Hepatocyte (in vitro differentiated cells): ENCODE data around the gene GLT6D1. TPM values are rescaled to one million over a fixed set of nuclear protein-coding genes. Genes with fewer than 3 reads are reported as not detected.

Experiments used
- DNase-seq: peaks from one replicate; pipeline ENCODE4 v3.0.0-alpha.2; 2016; ENCODE audit warnings: low spot score
- H2AFZ ChIP-seq: fragments of 200-600 bp; sonication (generic); 2 replicates; pipeline ENCODE4 v1.6.0; 2016; ENCODE audit warnings: antibody characterized with exemption, mild to moderate bottlenecking
- H3K27ac ChIP-seq: fragments of 200-600 bp; sonication (generic); 2 replicates; pipeline ENCODE4 v1.5.1; 2016; ENCODE audit warnings: mild to moderate bottlenecking
- H3K27me3 ChIP-seq: fragments of 200-600 bp; sonication (generic); 2 replicates; pipeline ENCODE4 v1.6.1; 2016
- H3K36me3 ChIP-seq: fragments of 200-600 bp; sonication (generic); replicated peaks from 2 replicates; pipeline ENCODE4 v1.5.1; 2016; ENCODE audit warnings: low read depth; ENCODE audit not compliant: insufficient read depth
- H3K4me1 ChIP-seq: fragments of 200-600 bp; sonication (generic); 2 replicates; pipeline ENCODE4 v1.5.1; 2016; ENCODE audit warnings: mild to moderate bottlenecking, moderate library complexity; ENCODE audit not compliant: insufficient read depth
- H3K4me2 ChIP-seq: fragments of 200-600 bp; sonication (generic); 2 replicates; pipeline ENCODE4 v1.6.0; 2016
- H3K4me3 ChIP-seq: fragments of 200-600 bp; sonication (generic); 2 replicates; pipeline ENCODE4 v1.5.1; 2016; ENCODE audit warnings: mild to moderate bottlenecking
- H3K79me2 ChIP-seq: fragments of 200-600 bp; sonication (generic); 2 replicates; pipeline ENCODE4 v1.6.0; 2017; ENCODE audit warnings: mild to moderate bottlenecking
- H3K9me2 ChIP-seq: fragments of 200-600 bp; sonication (generic); replicated peaks from 2 replicates; pipeline ENCODE4 v1.6.0; 2017; ENCODE audit warnings: mild to moderate bottlenecking; ENCODE audit not compliant: insufficient read depth
- H3K9me3 ChIP-seq: fragments of 200-600 bp; sonication (generic); 2 replicates; pipeline ENCODE4 v1.5.1; 2016; ENCODE audit warnings: low read depth, mild to moderate bottlenecking
- H4K20me1 ChIP-seq: fragments of 200-600 bp; sonication (generic); 2 replicates; pipeline ENCODE4 v1.6.0; 2016; ENCODE audit warnings: mild to moderate bottlenecking; ENCODE audit not compliant: insufficient read depth, poor library complexity, severe bottlenecking
- EZH2 ChIP-seq: fragments of 200-600 bp; sonication (generic); IDR thresholded peaks from 2 replicates; pipeline ENCODE4 v1.6.1; 2016; ENCODE audit warnings: antibody characterized with exemption, mild to moderate bottlenecking, borderline replicate concordance
- EZH2phosphoT487 ChIP-seq: fragments of 200-600 bp; sonication (generic); IDR thresholded peaks from one replicate; pipeline ENCODE4 v1.6.1; 2018; ENCODE audit warnings: antibody characterized with exemption, mild to moderate bottlenecking, low read depth, moderate library complexity; ENCODE audit not compliant: unreplicated experiment, severe bottlenecking
- WGBS: methylation state at CpG from one replicate; pipeline ENCODE4 v1.1.6; 2016; ENCODE audit warnings: low lambda C conversion rate; ENCODE audit errors: missing lambda C conversion rate; 5-methylcytosine and 5-hydroxymethylcytosine counted together
- polyA plus RNA-seq: library from polyadenylated mRNA; unstranded; fragments of >200 nt; fragmentation: Nextera tagmentation; extraction: Ambion mirVana; gene quantifications from 2 replicates; pipeline ENCODE4 v1.2.1, GENCODE V29; 2016
- total RNA-seq: library from RNA; depleted of rRNA; stranded (reverse); fragments of >200 nt; gene quantifications from 2 replicates; pipeline ENCODE4 v1.2.3, GENCODE V29; 2014
- TF ChIP-seq, protein P1 (sequence below): fragments of 200-600 bp; sonication (generic); IDR thresholded peaks from 2 replicates; pipeline ENCODE4 v1.5.1; 2016; ENCODE audit warnings: antibody characterized with exemption, mild to moderate bottlenecking; ENCODE audit not compliant: poor library complexity

GLT6D1 gene
- total and polyA plus RNA-seq, 2 experiments from 2014 or later: 0.20 TPM; not detected in 1

DNA sequence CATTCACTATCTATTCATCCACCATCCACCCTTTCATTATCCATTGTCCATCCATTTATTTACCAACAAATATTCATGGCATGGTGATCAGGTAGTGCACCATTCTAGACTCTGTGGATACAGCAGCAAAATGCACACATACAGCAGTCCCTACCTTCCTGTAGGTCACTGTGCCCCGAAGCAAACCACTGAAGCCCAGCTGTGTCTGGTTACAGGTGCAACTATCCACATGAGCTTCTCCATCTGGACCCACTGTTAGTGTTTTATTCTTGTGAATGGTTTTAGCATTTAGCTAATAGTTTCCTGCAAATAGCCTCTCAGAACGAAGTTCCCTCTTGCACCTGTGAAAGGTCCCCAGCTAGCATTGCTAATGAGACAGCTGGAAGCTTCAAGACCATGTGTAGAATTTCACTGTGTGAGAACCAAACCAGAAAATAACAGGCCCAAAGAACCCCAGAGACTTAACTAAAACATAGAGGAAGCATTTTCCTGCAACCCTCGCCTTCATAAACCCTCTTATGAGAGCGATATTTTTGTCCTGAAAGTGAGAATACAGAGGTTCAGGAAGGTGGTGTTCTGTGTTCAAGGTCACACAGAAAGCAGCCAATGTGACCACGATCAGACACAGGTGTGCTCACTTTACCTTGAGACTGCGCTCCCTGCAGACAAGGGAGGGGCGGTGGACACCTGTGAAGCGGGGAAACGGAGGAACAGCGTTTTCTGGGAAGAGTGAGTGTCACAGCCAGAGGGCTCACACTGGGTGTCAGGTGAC lies 59.3 kb downstream of the GLT6D1 start:
- H3K4me3 ChIP-seq: no peak overlapping the region
- 79% methylated on average over 10 of the region's 10 CpGs for WGBS
- no peak overlapping the region for H2AFZ ChIP-seq
- no peaks in the 10 kb centered on the region for H3K9me2 ChIP-seq
- H3K4me1 ChIP-seq: no peaks in the 10 kb centered on the region
- no peak overlapping the region for H3K27ac ChIP-seq
- no peak for DNase-seq
- H3K4me2 ChIP-seq: no peak overlapping the region
- H3K27me3 ChIP-seq: no peaks in the 10 kb centered on the region
- TF ChIP-seq EZH2 (no peak), EZH2phosphoT487 (no peak)
- TF ChIP-seq, protein P1, sequence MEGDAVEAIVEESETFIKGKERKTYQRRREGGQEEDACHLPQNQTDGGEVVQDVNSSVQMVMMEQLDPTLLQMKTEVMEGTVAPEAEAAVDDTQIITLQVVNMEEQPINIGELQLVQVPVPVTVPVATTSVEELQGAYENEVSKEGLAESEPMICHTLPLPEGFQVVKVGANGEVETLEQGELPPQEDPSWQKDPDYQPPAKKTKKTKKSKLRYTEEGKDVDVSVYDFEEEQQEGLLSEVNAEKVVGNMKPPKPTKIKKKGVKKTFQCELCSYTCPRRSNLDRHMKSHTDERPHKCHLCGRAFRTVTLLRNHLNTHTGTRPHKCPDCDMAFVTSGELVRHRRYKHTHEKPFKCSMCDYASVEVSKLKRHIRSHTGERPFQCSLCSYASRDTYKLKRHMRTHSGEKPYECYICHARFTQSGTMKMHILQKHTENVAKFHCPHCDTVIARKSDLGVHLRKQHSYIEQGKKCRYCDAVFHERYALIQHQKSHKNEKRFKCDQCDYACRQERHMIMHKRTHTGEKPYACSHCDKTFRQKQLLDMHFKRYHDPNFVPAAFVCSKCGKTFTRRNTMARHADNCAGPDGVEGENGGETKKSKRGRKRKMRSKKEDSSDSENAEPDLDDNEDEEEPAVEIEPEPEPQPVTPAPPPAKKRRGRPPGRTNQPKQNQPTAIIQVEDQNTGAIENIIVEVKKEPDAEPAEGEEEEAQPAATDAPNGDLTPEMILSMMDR: no peak
- H3K79me2 ChIP-seq: no peaks in the 10 kb centered on the region
- no peaks in the 10 kb centered on the region for H3K36me3 ChIP-seq
- no peaks in the 10 kb centered on the region for H4K20me1 ChIP-seq
- no peaks in the 10 kb centered on the region for H3K9me3 ChIP-seq

GRCh38 chr9:135579356-135579755 lies 60.0 kb downstream of the GLT6D1 start:
- H3K27ac ChIP-seq: no peak overlapping the region
- H3K4me2 ChIP-seq: no peak overlapping the region
- no peaks in the 10 kb centered on the region for H3K4me1 ChIP-seq
- H4K20me1 ChIP-seq: no peaks in the 10 kb centered on the region
- DNase-seq: no peak
- no peaks in the 10 kb centered on the region for H3K9me2 ChIP-seq
- 57% methylated on average over 2 of the region's 2 CpGs for WGBS
- H3K4me3 ChIP-seq: no peak overlapping the region
- no peak overlapping the region for H2AFZ ChIP-seq
- no peaks in the 10 kb centered on the region for H3K36me3 ChIP-seq
- H3K79me2 ChIP-seq: no peaks in the 10 kb centered on the region
- TF ChIP-seq, protein P1: no peak
- TF ChIP-seq EZH2 (no peak), EZH2phosphoT487 (no peak)
- H3K27me3 ChIP-seq: no peaks in the 10 kb centered on the region
- H3K9me3 ChIP-seq: no peaks in the 10 kb centered on the region

- no peaks in the 10 kb centered on the region for H3K9me2 ChIP-seq
- DNase-seq: no peak
- no peak for TF ChIP-seq EZH2phosphoT487
- TF ChIP-seq, protein P1: no peak
- no peak for TF ChIP-seq EZH2
- no peak overlapping the region for H3K4me3 ChIP-seq
- no peaks in the 10 kb centered on the region for H3K9me3 ChIP-seq
- 86% methylated on average over 10 of the region's 10 CpGs for WGBS
- no peak overlapping the region for H3K4me2 ChIP-seq
- no peaks in the 10 kb centered on the region for H3K4me1 ChIP-seq
- no peaks in the 10 kb centered on the region for H3K36me3 ChIP-seq
- no peak overlapping the region for H3K27ac ChIP-seq
- H3K79me2 ChIP-seq: no peaks in the 10 kb centered on the region
- H4K20me1 ChIP-seq: no peaks in the 10 kb centered on the region
- H3K27me3 ChIP-seq: no peaks in the 10 kb centered on the region
- H2AFZ ChIP-seq: no peak overlapping the region
Measured at GRCh38 chr9:135577256-135577655, 62.1 kb downstream of the GLT6D1 start.
